Epithelial cell of prostate (primary cell): ENCODE data around the gene DAPK1.

Experiments used
- DNase-seq: peaks from one replicate; pipeline ENCODE4 v3.0.0-alpha.2; 2011; ENCODE audit warnings: low read depth, low spot score
- H3K27ac ChIP-seq: fragments of 450-650 bp; 2 replicates; pipeline ENCODE4 v1.5.1; 2017; ENCODE audit warnings: mild to moderate bottlenecking

Gene DAPK1

GRCh38 chr9:87604886-87605588 is 107.4 kb downstream of the DAPK1 start:
- no peak overlapping the region for H3K27ac ChIP-seq
- no peak for DNase-seq

GRCh38 chr9:87605676-87606075 is 108.0 kb downstream of the DAPK1 start:
- no peak for DNase-seq
- H3K27ac ChIP-seq: no peak overlapping the region

- H3K27ac ChIP-seq: no peak overlapping the region
- no peak for DNase-seq
Measured at GRCh38 chr9:87606841-87607521, 109.3 kb downstream of the DAPK1 start.

GRCh38 chr9:87607859-87608258 is 110.2 kb downstream of the DAPK1 start:
- H3K27ac ChIP-seq: no peak overlapping the region
- no peak for DNase-seq

- no peak for DNase-seq
- no peak overlapping the region for H3K27ac ChIP-seq
Measured at GRCh38 chr9:87609002-87609401, 111.3 kb downstream of the DAPK1 start.

GRCh38 chr9:87609486-87609885 is 111.8 kb downstream of the DAPK1 start:
- H3K27ac ChIP-seq: no peak overlapping the region
- no peak for DNase-seq

- DNase-seq: no peak
- H3K27ac ChIP-seq: no peak overlapping the region
Measured at GRCh38 chr9:87610200-87611155, 112.8 kb downstream of the DAPK1 start.

- no peak overlapping the region for H3K27ac ChIP-seq
- DNase-seq: no peak
Measured at GRCh38 chr9:87611776-87612175, 114.1 kb downstream of the DAPK1 start.

- no peak overlapping the region for H3K27ac ChIP-seq
- no peak for DNase-seq
Measured at GRCh38 chr9:87612536-87612935, 114.9 kb downstream of the DAPK1 start.

GRCh38 chr9:87613265-87614111 is 115.8 kb downstream of the DAPK1 start:
- no peak for DNase-seq
- no peak overlapping the region for H3K27ac ChIP-seq

GRCh38 chr9:87614397-87614796 is 116.7 kb downstream of the DAPK1 start:
- no peak overlapping the region for H3K27ac ChIP-seq
- DNase-seq: no peak

GRCh38 chr9:87615136-87615535 is 117.5 kb downstream of the DAPK1 start:
- no peak overlapping the region for H3K27ac ChIP-seq
- no peak for DNase-seq

GRCh38 chr9:87615547-87616148 is 118.0 kb downstream of the DAPK1 start:
- no peak overlapping the region for H3K27ac ChIP-seq
- no peak for DNase-seq

- H3K27ac ChIP-seq: no peak overlapping the region
- no peak for DNase-seq
Measured at GRCh38 chr9:87618226-87618625, 120.6 kb downstream of the DAPK1 start.

GRCh38 chr9:87618931-87619330 is 121.3 kb downstream of the DAPK1 start:
- DNase-seq: no peak
- no peak overlapping the region for H3K27ac ChIP-seq

GRCh38 chr9:87619346-87619745 is 121.7 kb downstream of the DAPK1 start:
- no peak overlapping the region for H3K27ac ChIP-seq
- no peak for DNase-seq

GRCh38 chr9:87620731-87621322 is 123.2 kb downstream of the DAPK1 start:
- no peak for DNase-seq
- no peak overlapping the region for H3K27ac ChIP-seq

GRCh38 chr9:87622098-87622497 is 124.4 kb downstream of the DAPK1 start:
- H3K27ac ChIP-seq: no peak overlapping the region
- no peak for DNase-seq

- DNase-seq: no peak
- no peak overlapping the region for H3K27ac ChIP-seq
Measured at GRCh38 chr9:87622923-87623322, 125.3 kb downstream of the DAPK1 start.
